22Rv1 (cell line): ENCODE measurements around the gene MRPL21.

Experiments
- H3K27ac ChIP-seq: fragments of 450-650 bp; 2 replicates; pipeline ENCODE4 v1.5.1; 2017
- ZFX ChIP-seq: fragments of 450-650 bp; IDR thresholded peaks from 2 replicates; pipeline ENCODE4 v1.6.1; 2017; ENCODE audit warnings: antibody characterized with exemption, borderline replicate concordance
- TF ChIP-seq, protein P1 (sequence below): fragments of 450-650 bp; IDR thresholded peaks from 2 replicates; pipeline ENCODE4 v1.5.1; 2017; ENCODE audit warnings: mild to moderate bottlenecking

Gene MRPL21

DNA sequence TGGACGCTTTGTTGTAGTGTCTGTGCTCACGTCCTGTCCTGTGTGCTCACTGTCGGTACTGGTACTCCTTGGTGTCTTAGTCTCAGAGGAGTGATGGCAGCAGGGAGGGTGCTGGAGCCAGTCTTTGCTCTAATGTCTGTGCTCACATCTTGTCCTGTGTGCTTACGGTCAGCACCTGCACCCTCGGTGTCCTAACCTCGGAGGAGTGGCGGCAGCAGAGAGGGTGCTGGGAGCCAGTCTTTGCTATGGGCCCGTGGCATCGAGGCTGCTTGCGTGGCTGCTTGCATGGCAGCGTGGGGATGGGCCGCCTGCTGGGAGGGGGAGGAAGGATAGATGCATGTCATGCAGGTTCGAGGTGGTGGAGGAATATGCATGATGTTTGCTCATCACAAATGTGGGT lies 12.8 kb upstream of the MRPL21 start:
- no peak overlapping the region for H3K27ac ChIP-seq
- no peak for TF ChIP-seq ZFX
- TF ChIP-seq, protein P1, sequence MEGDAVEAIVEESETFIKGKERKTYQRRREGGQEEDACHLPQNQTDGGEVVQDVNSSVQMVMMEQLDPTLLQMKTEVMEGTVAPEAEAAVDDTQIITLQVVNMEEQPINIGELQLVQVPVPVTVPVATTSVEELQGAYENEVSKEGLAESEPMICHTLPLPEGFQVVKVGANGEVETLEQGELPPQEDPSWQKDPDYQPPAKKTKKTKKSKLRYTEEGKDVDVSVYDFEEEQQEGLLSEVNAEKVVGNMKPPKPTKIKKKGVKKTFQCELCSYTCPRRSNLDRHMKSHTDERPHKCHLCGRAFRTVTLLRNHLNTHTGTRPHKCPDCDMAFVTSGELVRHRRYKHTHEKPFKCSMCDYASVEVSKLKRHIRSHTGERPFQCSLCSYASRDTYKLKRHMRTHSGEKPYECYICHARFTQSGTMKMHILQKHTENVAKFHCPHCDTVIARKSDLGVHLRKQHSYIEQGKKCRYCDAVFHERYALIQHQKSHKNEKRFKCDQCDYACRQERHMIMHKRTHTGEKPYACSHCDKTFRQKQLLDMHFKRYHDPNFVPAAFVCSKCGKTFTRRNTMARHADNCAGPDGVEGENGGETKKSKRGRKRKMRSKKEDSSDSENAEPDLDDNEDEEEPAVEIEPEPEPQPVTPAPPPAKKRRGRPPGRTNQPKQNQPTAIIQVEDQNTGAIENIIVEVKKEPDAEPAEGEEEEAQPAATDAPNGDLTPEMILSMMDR: no peak

DNA sequence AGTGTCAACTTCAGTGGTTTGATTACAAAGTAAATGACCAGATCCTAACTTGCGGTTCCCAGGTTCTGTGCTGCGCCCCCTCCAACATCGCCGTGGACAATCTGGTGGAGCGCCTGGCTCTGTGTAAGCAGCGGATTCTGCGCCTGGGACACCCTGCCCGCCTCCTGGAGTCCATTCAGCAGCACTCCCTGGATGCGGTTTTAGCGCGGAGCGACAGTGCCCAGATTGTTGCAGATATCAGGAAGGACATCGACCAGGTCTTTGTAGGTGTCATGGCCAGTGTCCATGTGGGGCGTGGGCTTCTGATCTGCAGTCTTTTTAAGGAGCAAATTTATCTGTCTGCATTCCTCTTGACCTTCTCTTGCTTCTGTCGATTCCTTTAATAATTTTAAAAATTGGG lies 11.1 kb upstream of the MRPL21 start:
- no peak overlapping the region for H3K27ac ChIP-seq
- TF ChIP-seq, protein P1: no peak
- no peak for TF ChIP-seq ZFX

DNA sequence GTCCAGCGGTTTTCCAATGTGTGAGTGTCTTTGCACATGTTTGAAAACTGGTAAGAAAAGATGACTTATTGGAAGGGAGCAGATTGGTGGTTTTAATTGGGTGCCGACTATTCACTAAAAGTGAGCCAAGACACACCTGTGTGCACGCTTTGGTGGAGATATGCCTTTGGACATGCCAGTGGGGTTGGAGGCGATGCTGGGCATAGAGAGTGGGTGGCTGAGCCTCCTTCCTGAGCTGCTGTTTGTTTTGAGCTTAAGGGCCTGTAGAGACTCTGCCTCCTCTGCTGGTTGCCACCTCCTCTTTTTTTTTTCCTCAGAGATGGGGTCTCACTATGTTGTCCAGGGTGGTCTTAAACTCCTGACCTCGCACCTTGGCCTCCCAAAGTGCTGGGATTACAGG lies 9.6 kb upstream of the MRPL21 start:
- TF ChIP-seq, protein P1: no peak
- no peak for TF ChIP-seq ZFX
- no peak overlapping the region for H3K27ac ChIP-seq

DNA sequence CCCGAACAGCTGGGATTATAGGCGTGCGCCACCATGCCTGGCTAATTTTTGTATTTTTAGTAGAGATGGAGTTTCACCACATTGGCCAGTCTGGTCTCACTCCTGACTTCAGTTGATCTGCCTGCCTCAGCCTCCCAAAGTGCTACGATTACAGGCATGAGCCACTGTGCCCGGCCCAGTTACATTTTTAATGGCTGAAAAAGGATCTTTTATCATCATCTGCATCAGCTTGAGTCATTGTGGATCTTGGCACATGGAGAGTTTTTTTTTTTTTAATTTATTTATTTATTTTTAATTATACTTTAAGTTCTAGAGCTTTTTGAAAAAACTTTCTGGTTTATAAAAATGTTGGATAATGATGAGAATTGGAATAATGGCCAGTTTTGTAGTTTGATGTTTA lies 8.6 kb upstream of the MRPL21 start:
- TF ChIP-seq ZFX: no peak
- TF ChIP-seq, protein P1: no peak
- H3K27ac ChIP-seq: no peak overlapping the region

DNA sequence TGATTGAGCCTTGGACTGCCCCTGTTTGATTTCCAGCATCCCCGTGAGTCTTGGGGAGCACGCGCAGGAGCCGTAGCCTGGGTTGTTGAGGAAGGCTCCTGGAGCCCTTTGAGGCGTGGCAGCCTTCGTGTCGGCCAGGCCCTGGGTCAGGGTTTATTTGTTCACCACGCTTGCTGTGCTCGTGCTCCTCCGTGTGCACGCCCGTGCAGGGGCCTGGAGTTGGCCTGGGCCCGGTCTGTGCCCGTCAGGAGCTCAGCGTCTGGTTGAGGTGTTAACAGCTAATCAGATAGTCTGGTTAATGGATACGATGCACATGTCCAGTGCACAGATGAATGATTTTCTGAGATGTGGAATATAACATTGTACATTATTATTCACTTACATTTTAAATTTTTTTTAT lies 8.1 kb upstream of the MRPL21 start:
- TF ChIP-seq ZFX: no peak
- TF ChIP-seq, protein P1: no peak
- no peak overlapping the region for H3K27ac ChIP-seq

DNA sequence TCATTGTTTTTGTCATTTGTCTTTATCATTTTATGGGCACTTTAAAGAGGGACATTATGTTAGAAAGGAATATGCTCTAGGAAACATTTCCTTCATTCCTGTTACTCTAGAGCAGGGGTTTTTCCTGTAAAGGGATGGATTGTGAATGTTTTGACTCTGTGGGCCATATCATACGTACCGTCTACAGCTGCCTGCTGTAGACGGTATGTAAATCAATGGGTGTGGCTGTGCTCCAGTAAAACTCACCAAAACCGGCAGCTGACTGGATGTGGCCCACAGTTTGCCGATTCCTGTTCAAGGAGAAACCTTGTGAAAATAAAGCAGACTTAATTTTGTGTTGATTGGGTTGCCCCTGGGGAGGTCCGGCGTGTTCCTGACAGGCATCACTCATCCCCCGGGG lies 7.3 kb upstream of the MRPL21 start:
- no peak for TF ChIP-seq ZFX
- TF ChIP-seq, protein P1: no peak
- no peak overlapping the region for H3K27ac ChIP-seq

DNA sequence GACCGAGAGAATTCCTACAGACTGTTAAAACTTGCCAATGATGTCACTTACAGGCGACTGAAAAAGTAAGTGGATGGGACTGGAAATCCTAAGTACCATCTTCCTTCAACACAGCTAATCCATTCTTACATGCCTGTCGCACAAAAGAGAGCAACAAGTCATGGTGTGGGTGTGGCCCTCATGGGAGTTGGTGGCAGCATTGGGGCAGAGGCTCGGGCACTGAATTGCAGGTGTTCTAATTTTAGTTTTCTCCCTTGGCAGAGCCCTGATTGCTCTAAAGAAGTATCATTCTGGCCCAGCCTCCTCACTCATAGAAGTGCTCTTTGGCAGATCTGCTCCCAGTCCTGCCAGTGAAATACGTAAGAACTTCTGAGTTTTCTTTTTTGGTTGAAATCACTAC lies 4.6 kb upstream of the MRPL21 start:
- TF ChIP-seq, protein P1: no peak
- H3K27ac ChIP-seq: no peak overlapping the region
